ENCODE data around the gene BRD7.

DNA sequence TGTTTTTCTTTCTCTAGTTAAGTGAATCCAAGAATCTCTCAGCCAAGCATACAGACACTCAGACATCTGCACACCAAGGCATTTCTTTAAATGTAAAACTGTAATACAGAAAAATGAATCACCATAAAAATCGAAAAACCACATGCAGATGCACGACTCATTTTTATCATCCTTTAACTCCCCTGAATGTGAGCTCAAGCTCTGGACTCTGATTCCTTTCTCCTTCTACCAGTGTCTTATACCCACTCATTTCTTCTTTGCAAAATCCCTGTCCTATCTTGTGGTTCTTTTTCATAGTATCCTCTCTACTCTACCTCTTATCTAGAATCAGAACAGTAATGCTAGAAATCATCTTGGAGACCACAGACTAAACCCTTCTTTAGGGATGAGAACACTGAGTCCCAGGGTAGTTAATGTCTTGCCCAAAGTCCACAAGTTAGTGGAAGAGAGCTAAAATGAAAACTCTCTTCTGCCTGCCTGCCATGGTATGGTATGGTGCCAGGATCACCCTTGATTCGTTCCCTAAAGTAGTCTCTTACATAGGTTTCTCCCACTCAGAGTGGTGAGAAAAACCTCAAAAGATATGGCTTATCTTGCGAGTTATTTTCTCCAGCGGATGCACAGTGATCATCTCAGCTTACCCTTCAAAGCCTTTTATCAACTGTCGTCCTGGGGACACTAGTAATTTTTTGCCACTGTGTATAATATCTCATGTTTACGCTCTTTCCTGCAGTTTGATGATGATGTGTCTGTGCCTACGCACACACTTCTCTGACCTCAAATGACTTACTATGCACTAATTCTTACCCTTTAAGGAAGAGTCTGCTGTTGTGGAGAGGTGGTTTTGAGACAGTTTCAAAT lies 30.2 kb downstream of the BRD7 start:
- TF ChIP-seq, protein P1, sequence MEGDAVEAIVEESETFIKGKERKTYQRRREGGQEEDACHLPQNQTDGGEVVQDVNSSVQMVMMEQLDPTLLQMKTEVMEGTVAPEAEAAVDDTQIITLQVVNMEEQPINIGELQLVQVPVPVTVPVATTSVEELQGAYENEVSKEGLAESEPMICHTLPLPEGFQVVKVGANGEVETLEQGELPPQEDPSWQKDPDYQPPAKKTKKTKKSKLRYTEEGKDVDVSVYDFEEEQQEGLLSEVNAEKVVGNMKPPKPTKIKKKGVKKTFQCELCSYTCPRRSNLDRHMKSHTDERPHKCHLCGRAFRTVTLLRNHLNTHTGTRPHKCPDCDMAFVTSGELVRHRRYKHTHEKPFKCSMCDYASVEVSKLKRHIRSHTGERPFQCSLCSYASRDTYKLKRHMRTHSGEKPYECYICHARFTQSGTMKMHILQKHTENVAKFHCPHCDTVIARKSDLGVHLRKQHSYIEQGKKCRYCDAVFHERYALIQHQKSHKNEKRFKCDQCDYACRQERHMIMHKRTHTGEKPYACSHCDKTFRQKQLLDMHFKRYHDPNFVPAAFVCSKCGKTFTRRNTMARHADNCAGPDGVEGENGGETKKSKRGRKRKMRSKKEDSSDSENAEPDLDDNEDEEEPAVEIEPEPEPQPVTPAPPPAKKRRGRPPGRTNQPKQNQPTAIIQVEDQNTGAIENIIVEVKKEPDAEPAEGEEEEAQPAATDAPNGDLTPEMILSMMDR (IDR thresholded peaks at IDR 0.05): no peak
- no peak for TF ChIP-seq POLR2A (IDR thresholded peaks at IDR 0.05)

All from transverse colon (tissue), 3 donors.